AG09319 (cell line): ENCODE results near the gene KIRREL3.
"Not testable (repeated sequence)": the region's sequence is repeated elsewhere in the genome, so short reads cannot be mapped to it uniquely, and the experiment has no call there.

Source experiments
- DNase-seq: peaks from one replicate; pipeline ENCODE4 v3.0.0-alpha.2; 2010; ENCODE audit warnings: low read depth; ENCODE audit errors: extremely low read depth
- CTCF ChIP-seq: IDR thresholded peaks from 2 replicates; pipeline ENCODE4 v1.5.1; 2011; ENCODE audit warnings: low read depth, mild to moderate bottlenecking, inconsistent platforms, low read length, moderate library complexity

The KIRREL3 gene

GRCh38 chr11:126403658-126404057 lies 596.9 kb downstream of the KIRREL3 start:
- DNase-seq, result no peak
- no peak for TF ChIP-seq CTCF

GRCh38 chr11:126403022-126403581 lies 597.5 kb downstream of the KIRREL3 start:
- DNase-seq, result no peak
- no peak for TF ChIP-seq CTCF

- no peak for DNase-seq
- TF ChIP-seq CTCF, result no peak
Observed at GRCh38 chr11:126400479-126400878, 600.1 kb downstream of the KIRREL3 start.

- DNase-seq, result no peak
- TF ChIP-seq CTCF, result no peak
Observed at GRCh38 chr11:126400019-126400418, 600.6 kb downstream of the KIRREL3 start.

- no peak for TF ChIP-seq CTCF
- no peak for DNase-seq
Observed at GRCh38 chr11:126398721-126399120, 601.8 kb downstream of the KIRREL3 start.

GRCh38 chr11:126398296-126398695 lies 602.3 kb downstream of the KIRREL3 start:
- TF ChIP-seq CTCF, result no peak
- no peak for DNase-seq

GRCh38 chr11:126396965-126397364 lies 603.6 kb downstream of the KIRREL3 start:
- TF ChIP-seq CTCF, result no peak
- no peak for DNase-seq

GRCh38 chr11:126396266-126396665 lies 604.3 kb downstream of the KIRREL3 start:
- DNase-seq, result not testable (repeated sequence)

- DNase-seq, result not testable (repeated sequence)
Observed at GRCh38 chr11:126395784-126396183, 604.8 kb downstream of the KIRREL3 start.

- not testable (repeated sequence) for DNase-seq
Observed at GRCh38 chr11:126394634-126395072, 605.9 kb downstream of the KIRREL3 start.
